MG63 (cell line): ENCODE results near the gene EPGN. TPM values are rescaled to one million over a fixed set of nuclear protein-coding genes. Genes with fewer than 3 reads are reported as not detected.
A peak's percentile ranks its signal among the peaks of the same experiment; 100 is the strongest.

Source experiments
- DNase-seq: peaks from one replicate; pipeline ENCODE4 v3.0.0-alpha.2; 2020
- H3K27me3 ChIP-seq: fragments of 250-450 bp; sonication (Bioruptor Pico); 2 replicates; pipeline ENCODE4 v1.5.1; 2020; ENCODE audit warnings: mild to moderate bottlenecking, moderate library complexity
- H3K36me3 ChIP-seq: fragments of 250-450 bp; sonication (Bioruptor Pico); 2 replicates; pipeline ENCODE4 v1.5.1; 2020; ENCODE audit warnings: mild to moderate bottlenecking, moderate library complexity
- H3K4me3 ChIP-seq: fragments of 250-450 bp; sonication (Bioruptor Pico); 2 replicates; pipeline ENCODE4 v1.5.1; 2020; ENCODE audit warnings: mild to moderate bottlenecking, moderate library complexity
- H3K9me3 ChIP-seq: fragments of 250-450 bp; sonication (Bioruptor Pico); 2 replicates; pipeline ENCODE4 v1.5.1; 2020; ENCODE audit warnings: mild to moderate bottlenecking, moderate library complexity
- total RNA-seq: library from RNA; depleted of rRNA; stranded (reverse); fragments of >200 nt; shearing (Covaris generic); gene quantifications from 2 replicates; pipeline ENCODE4 v1.2.3, GENCODE V29; 2014; ENCODE audit warnings: low replicate concordance; rRNA removed

The EPGN gene
- total RNA-seq, 1 experiment from 2014 or later: not detected

DNA sequence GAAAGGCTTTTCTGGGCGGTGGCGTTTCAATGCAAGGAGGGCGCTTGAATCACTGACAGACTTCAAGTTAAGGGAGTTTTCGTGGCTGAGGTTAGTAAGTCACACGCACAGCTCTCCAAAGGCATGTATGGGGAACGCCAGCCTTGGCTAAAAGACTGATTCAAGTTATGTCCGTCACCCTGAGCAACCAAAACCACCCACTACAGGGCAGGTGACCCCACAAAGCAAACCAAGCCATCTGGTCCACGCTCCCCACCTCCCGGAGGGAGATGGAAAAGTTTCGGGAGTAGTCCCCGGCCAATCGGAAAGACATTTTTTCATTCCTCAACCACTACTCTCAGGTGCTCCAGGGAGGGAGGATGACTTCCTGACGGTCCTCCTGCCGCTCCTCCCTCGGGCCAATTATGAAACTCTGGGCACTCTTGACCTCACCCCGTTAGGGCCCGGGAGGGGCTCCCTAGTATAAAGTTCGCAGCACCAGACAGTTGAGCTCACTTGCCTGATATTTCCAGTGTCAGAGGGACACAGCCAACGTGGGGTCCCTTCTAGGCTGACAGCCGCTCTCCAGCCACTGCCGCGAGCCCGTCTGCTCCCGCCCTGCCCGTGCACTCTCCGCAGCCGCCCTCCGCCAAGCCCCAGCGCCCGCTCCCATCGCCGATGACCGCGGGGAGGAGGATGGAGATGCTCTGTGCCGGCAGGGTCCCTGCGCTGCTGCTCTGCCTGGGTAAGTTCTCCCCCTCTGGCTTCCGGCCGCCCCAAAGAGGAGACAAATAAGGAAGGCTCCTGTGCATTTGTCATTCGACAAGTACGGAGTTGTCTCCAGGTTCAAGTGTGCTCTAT is 56.6 kb downstream of the EPGN start, which contains the start of gene EREG:
TSS of gene EREG (plus strand) at position 494 of the 840 bp plus-strand sequence. CDS start at position 658, 164 bp downstream.
- Histone ChIP-seq H3K4me3 (peak within 1 kb of the TSS; percentile 24), H3K36me3 (no peaks in the 10 kb centered on the region), H3K27me3 (no peaks in the 10 kb centered on the region), H3K9me3 (no peaks in the 10 kb centered on the region)
- DNase-seq: peak; percentile 27

DNA sequence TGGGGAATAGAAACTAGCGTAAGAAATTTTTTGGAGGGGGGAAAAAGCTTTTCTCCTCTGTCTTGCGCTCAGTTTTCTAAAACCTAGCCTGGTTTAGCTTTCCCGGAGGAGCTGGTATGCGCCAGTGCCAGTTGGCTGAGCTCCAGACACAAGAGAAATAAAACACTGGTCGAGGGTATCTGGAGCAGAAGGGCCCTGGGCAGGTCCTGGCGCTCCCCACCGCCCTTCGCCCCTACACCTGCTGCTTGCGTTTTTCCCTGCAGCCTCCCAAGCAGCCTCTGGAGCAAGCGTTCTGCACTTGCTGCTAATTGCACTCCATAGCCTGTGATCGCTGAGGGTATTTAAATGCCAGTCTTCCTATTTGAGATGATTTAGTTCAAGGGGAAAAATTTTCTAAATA is 57.5 kb downstream of the EPGN start:
- Histone ChIP-seq H3K27me3 (no peaks in the 10 kb centered on the region), H3K9me3 (no peaks in the 10 kb centered on the region), H3K36me3 (no peaks in the 10 kb centered on the region), H3K4me3 (no peak overlapping the region)
- no peak for DNase-seq

Other genes with a start within 250 kb of the EPGN start
- gene CXCL2, start 209.3 kb upstream of the EPGN start, total RNA-seq: not detected in 2 replicates
- 6.7 and 21.3 TPM in 2 replicates for gene MTHFD2L, start 150.4 kb upstream of the EPGN start, total RNA-seq
- not detected in 2 replicates for gene EREG, start 56.7 kb downstream of the EPGN start, total RNA-seq
- gene AREG, start 136.7 kb downstream of the EPGN start, total RNA-seq: not detected in 2 replicates